Spleen (tissue), 7 donors: ENCODE measurements around the gene ASMT.

Experiments
- POLR2A ChIP-seq, 3 donors: fragments of 450-650 bp; IDR thresholded peaks; one replicate each; pipeline ENCODE4 v1.5.1; 2017; ENCODE audit warnings: antibody characterized with exemption in 3 of 3, mild to moderate bottlenecking in 1 of 3
- POLR2AphosphoS5 ChIP-seq, 3 donors: sonication (generic); formaldehyde crosslinking; IDR thresholded peaks; one replicate each; pipeline ENCODE4 v1.5.1; 2017; ENCODE audit warnings: antibody characterized with exemption in 3 of 3
- TF ChIP-seq, protein P1 (sequence below), 11 experiments: fragments of 200-600 bp in 7 of 11; fragments of 450-650 bp in 4 of 11; sonication (generic) in 4 of 11; IDR thresholded peaks in 8 of 11; conservative IDR thresholded peaks in 3 of 11; 1 replicate in 7 of 11; 2 replicates in 4 of 11; pipeline versions ENCODE4 v1.4.0 to v1.8.0; 2016 to 2021; ENCODE audit warnings: antibody characterized with exemption in 11 of 11, inconsistent platforms in 4 of 11, mild to moderate bottlenecking in 1 of 11
- donor health status: DM: no; HTN: no; CAD: no; lungs with moderate emphysema.
- donor health status: DM: no; HTN: no; CAD: no.
- donor health status: DM: no; HTN: no; CAD: no.

DNA sequence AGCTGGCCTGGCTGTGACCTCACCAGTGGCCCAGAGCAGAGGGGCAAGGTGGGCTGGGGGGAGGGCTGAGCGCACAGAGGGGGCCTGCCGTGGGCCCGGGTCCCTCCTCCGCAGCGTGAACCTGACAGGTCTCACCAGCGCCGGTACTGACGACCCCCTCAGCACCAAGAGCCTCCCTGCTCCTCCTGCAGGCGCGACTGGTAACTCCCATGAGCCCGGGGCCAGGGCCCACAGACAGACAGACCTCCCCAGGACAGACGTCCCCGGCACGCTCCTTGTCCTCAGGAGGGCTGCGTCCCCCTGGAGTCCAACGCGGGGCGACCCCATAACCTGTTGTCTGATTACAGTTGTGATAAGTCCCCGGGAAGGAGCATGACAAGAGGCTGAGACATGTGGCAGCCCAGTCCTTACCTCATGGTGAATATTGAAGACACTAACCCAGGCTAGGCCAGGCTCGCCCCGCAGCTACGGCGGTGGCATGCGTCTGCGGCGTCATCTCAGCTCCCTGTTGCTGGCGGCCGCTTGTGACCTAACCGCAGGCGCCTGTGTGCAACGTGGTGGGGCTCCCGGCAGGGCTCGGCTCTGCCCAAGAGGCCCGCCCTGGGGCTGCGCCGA, 15.0 kb upstream of the ASMT start:
- TF ChIP-seq, protein P1, sequence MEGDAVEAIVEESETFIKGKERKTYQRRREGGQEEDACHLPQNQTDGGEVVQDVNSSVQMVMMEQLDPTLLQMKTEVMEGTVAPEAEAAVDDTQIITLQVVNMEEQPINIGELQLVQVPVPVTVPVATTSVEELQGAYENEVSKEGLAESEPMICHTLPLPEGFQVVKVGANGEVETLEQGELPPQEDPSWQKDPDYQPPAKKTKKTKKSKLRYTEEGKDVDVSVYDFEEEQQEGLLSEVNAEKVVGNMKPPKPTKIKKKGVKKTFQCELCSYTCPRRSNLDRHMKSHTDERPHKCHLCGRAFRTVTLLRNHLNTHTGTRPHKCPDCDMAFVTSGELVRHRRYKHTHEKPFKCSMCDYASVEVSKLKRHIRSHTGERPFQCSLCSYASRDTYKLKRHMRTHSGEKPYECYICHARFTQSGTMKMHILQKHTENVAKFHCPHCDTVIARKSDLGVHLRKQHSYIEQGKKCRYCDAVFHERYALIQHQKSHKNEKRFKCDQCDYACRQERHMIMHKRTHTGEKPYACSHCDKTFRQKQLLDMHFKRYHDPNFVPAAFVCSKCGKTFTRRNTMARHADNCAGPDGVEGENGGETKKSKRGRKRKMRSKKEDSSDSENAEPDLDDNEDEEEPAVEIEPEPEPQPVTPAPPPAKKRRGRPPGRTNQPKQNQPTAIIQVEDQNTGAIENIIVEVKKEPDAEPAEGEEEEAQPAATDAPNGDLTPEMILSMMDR (IDR thresholded peaks at IDR 0.05 in 8 of 11, conservative IDR thresholded peaks at IDR 0.05 in 3 of 11) = no peak
- TF ChIP-seq POLR2A (IDR thresholded peaks at IDR 0.05) = no peak
- TF ChIP-seq POLR2AphosphoS5 (IDR thresholded peaks at IDR 0.05) = peak in 1 of 3 donors; percentile 1
